Measurements from ENCODE around the gene MPZL1.
"Not testable (repeated sequence)": the region's sequence is repeated elsewhere in the genome, so short reads cannot be mapped to it uniquely, and the experiment has no call there.

MPZL1 gene

GRCh38 chr1:167781558-167781957, 59.8 kb downstream of the MPZL1 start:
- DNase-seq (ENCODE audit: low read depth in 2 of 2): no peak

GRCh38 chr1:167782946-167783345, 61.2 kb downstream of the MPZL1 start:
- DNase-seq (ENCODE audit: low read depth in 2 of 2): no peak

- no peak for DNase-seq (ENCODE audit: low read depth in 2 of 2)
Measured at GRCh38 chr1:167784876-167785550, 63.2 kb downstream of the MPZL1 start.

DNA sequence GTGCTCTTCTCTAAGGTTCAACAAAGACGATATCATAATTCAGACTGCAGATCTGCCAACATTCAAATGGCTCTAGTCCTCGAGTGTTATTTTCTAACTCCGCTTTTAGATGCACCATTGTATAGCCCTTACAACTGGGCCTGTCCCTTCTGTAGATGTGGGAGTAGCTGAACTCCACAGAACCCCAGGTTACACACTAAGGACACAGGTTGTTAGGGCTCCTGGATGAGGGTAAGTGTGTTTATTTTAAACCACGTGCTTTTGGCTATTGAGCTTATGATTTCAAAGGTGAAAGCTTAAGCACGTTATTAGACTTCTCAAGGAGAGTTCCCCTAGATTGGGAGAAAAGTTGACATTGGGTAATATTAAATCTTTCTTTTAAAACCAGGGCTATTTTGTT, 64.7 kb downstream of the MPZL1 start:
- DNase-seq (ENCODE audit: low read depth in 2 of 2): no peak

DNA sequence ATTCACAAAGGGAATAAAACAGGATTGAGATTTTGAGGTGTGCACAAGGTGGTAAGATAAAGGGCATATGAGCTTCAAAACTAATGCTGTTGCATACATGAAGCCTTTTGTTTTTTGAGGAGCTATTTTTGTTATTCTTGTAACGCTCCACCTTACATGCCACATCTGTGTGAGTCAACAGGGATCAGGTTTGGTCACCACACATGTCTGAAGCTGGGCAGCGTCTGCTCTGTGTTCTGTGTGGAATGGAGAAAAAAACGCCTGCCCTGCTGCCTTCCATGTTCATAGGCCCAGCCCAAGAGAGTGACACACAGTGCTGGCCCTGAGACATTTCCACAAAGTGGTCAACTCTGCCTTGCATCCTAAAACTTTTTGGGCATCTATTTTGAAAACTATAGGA, 67.7 kb downstream of the MPZL1 start:
- no peak for DNase-seq (ENCODE audit: low read depth in 2 of 2)

DNA sequence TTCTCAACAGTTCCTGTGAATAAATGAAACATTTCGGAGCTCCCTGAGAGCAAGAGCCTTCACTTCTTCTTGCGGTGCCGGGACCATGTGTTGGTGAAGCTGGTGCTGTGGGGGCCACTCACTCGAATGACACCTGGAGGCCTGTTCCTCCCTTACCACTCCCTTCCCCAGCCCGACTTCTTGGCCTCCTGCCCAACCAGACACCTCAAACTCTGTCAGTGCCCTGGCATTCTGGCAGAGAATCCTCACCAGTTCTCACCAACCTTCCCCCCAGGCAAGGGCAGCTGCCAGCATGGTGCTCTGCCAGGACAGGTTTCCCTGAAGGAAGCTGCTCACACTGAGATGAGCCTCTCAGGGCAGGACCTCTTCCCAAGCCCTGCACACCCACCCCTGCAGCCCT, 68.3 kb downstream of the MPZL1 start:
- no peak for DNase-seq (ENCODE audit: low read depth in 2 of 2)

GRCh38 chr1:167791281-167792187, 69.8 kb downstream of the MPZL1 start:
- no peak for DNase-seq (ENCODE audit: low read depth in 2 of 2)

GRCh38 chr1:167792188-167792565, 70.4 kb downstream of the MPZL1 start:
- no peak for DNase-seq (ENCODE audit: low read depth in 2 of 2)

DNA sequence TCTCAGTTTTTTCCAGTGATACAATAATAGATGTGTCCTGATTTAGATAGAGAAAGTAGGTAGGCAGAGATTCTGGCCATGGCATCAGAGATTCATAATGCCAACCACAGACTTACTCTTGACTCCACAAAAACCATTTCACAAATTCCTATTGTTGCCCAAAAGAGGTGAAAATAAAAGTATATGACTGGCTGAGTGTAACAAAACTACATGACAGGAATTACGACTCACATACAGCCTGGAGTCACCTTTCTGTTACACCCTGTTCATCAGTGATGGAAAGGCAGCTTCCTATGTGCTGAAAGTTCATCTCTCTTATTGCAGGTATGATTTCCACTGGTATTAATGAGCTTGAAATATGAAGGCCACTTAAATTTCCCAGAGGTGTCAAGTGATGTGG, 72.3 kb downstream of the MPZL1 start:
- DNase-seq (ENCODE audit: low read depth in 2 of 2): no peak

DNA sequence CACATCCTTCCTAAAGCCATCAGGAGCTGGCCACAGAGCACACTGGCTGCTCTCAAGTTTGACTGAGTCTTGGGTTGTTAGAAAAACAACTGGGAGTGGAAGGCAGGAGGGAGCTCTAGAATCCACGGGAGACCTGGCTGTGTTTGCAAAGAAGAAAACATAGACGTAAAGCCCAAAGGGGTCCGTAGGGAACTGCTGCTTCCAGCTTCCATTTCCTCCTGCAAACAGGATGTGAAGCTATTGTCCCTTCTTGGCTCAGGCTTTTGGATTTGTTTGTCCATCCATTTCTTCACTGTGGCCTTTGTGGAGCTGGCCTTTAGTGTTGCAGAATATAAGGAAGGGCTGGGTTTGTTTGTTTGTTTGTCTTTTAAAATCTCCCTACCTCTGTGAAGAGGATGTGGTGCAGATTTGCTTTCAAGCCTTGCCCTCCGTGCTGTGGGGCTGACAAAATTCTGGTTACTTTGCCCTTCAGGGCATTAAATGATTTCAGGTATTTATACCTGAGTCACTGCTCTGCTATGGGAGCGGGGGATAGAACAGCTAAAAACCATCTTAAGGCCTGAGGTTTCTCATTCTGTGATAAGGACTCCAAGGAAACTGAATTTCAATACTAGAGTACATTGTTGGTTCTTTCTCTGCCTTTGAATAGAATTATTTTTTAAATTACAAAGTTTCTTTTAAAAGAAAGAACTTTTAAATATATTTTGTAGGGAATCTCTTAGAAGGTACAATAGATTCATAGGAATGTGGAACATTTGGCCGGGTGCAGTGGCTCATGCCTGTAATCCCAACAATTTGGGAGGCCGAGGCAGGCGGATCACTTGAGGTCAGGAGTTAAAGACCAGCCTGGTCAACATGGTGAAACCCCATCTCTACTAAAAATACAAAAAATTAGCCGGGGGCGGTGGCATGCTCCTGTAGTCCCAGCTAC, 74.3 kb downstream of the MPZL1 start:
- DNase-seq (ENCODE audit: low read depth in 2 of 2): no peak

DNA sequence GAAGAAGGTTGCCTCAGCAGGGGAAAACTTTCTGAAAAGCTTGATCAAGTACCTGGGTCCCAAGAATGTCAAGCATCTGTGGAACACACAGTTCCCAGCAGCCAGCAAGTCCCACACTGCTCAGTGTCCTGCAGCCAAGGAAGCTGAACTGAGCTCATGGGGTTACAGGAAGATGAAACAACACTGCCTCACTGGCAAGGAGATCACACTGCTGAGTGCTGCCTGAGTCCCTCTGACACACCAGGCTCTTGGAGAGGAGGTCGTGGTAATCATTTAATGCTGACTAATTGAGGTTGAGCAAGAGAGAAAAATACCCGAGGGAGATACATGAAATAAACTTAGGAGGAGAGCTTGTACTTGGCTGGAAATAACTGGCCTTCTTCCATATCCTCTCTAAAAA, 75.2 kb downstream of the MPZL1 start:
- no peak for DNase-seq (ENCODE audit: low read depth in 2 of 2)

- DNase-seq (ENCODE audit: low read depth in 2 of 2): no peak
Measured at GRCh38 chr1:167798952-167799351, 77.2 kb downstream of the MPZL1 start.

DNA sequence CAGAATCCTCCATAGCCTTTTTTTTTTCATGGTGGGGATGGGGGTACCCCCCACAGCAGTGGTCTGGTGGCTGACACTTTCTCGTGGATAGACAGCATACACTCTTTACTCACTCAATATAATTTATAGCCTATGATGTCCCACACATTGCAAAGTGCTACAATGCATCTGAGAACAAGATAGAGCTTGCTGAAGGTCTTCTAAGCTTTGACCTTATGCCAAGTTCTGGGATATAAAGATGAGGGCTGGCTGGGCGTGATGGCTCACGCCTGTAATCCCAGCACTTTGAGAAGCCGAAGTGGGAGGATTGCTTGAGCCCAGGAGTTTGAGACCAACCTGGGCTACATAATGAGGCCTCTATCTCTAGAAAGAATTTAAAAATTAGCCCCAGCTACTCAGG, 78.0 kb downstream of the MPZL1 start:
- no peak for DNase-seq (ENCODE audit: low read depth in 2 of 2)

GRCh38 chr1:167800251-167800650, 78.5 kb downstream of the MPZL1 start:
- no peak for DNase-seq (ENCODE audit: low read depth in 2 of 2)

DNA sequence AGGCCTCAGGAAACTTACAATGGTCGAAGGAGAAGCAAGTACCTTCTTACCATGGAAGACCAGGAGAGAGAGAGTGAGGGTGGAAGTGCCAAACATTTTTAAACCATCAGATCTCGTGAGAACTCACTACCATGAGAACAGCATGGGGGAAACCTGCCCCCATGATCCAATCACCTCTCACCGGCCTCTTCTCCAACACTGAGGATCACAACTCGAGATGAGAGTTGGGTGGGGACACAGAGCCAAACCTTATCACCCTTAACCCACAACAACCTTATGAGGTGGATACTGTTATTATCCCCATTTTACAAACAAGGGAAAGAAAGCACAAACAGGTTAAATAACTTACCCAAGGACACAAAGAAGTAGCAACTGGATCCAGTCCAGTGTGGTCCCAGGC, 80.5 kb downstream of the MPZL1 start:
- no peak for DNase-seq (ENCODE audit: low read depth in 2 of 2)

DNA sequence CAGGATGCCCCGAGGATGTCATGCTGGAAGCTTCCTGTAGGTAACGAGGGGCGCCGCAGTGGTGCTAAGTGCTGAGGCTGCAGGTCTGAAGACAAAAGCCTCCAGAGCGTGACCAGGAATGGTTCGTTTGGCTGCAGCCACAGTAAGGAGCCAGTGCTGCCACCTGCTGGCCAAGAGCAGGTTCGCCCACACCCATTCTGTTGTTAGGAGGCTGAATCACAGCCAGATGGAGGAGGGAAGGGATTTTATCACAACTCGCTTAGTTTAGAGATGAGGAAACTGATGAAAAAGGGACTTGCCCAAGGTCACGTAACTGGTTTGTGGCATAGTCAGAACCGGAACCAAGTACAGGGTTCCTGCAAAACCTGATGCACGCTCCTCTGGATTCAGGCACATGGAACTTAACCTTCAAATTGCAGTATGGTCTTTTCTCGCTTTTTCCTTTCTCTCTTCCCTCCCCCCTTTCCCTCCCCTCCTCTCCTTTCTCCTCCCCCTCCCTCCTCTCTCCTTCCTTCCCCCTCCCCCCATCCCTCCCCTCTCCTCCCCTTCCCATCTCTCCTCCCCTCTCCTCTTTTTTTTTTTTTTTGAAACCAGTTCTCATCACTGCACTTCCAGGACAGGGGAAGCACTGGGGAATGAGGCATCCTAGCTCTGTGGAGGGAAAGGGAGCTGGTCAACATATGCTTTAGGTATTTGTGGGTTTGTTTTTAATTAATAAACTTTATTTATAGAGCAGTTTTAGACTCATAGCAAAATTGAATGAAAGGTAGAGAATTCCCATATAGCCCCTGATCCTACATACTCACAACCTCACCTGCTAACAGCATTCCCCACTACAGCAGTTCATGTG, 81.8 kb downstream of the MPZL1 start:
- DNase-seq (ENCODE audit: low read depth in 2 of 2): peak; percentile 81

DNA sequence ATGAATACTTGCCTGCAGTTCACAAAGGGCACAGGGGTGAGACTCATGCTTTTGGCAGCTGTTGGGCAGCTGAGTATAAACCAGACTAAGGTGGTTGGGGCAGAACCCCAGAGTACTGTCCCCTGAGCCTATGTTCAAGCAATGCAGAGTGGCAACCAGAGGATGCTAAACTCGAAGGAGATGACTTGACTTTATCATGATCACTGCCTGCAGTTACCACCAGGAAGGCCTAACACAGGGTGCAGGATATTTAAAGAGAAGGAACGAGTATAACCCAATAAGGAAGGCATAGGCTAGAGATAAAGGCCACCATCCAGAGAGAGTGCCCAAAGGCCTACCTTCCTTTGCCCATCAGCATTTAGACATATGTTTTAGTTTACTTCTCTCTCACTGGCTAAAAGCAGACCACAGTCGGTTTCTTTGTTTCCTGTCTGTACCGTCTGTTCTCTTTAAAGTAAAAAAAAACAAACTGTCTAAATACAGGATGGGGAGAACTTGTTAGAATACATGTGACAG, 83.3 kb downstream of the MPZL1 start:
- DNase-seq (ENCODE audit: low read depth in 2 of 2): peak in 1 of 2 donors; percentile 6

DNA sequence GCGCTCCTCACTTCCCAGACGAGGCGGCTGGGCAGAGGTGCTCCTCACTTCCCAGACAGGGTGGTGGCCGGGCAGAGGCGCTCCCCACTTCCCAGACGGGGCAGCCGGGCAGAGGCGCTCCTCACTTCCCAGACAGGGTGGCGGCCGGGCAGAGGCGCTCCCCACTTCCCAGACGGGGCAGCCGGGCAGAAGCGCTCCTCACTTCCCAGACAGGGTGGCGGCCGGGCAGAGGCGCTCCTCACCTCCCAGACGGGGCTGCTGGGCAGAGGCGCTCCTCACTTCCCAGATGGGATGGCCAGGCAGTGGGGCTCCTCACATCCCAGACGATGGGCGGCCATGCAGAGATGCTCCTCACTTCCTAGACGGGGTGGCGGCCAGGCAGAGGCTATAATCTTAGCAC, 84.5 kb downstream of the MPZL1 start:
- DNase-seq (ENCODE audit: low read depth in 2 of 2): not testable (repeated sequence)

- not testable (repeated sequence) for DNase-seq (ENCODE audit: low read depth in 2 of 2)
Measured at GRCh38 chr1:167806676-167807075, 84.9 kb downstream of the MPZL1 start.

DNA sequence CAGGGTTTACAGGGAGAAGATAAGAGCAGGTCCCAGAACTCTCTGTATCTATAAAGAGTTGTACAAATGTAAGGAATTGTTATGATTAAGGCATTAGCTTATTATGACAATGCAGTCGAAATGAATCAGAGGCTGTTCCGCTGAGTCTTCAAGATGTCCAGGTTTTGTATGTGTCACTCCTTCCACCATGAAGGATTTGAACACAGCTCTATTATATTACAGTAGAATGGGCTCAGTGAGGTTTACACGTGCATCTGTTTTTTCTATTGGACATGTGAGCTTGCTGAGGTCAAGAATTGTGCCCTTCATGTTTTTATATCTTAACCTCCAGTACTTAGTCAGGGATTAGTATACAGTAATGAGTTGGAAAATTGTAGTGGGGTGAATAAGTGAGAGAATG, 86.3 kb downstream of the MPZL1 start:
- no peak for DNase-seq (ENCODE audit: low read depth in 2 of 2)

GRCh38 chr1:167808690-167809089, 86.9 kb downstream of the MPZL1 start:
- no peak for DNase-seq (ENCODE audit: low read depth in 2 of 2)

Measured in stimulated activated CD8-positive, alpha-beta memory T cell treated with anti-CD3 and anti-CD28 coated beads, Interleukin-15, amount 100 ng/mL, for 48 hours (primary cell).